Parathyroid adenoma (tissue), 2 donors: ENCODE data around the gene PHF21B.

ENCODE experiments used
- H2AFZ ChIP-seq: fragments of 300-600 bp; sonication (generic); one replicate; pipeline ENCODE4 v1.7.0; 2017; ENCODE audit warnings: antibody characterized with exemption, mild to moderate bottlenecking
- H3K27ac ChIP-seq: fragments of 300-600 bp; sonication (generic); one replicate; pipeline ENCODE4 v1.7.0; 2017
- H3K27me3 ChIP-seq: fragments of 300-600 bp; sonication (generic); one replicate; pipeline ENCODE4 v1.7.0; 2017; ENCODE audit warnings: low read length; ENCODE audit not compliant: control insufficient read depth, insufficient read depth
- H3K36me3 ChIP-seq: fragments of 300-600 bp; sonication (generic); one replicate; pipeline ENCODE4 v1.7.0; 2017; ENCODE audit warnings: low read length; ENCODE audit not compliant: control insufficient read depth, insufficient read depth
- H3K4me1 ChIP-seq: fragments of 300-600 bp; sonication (generic); one replicate; pipeline ENCODE4 v1.7.0; 2017; ENCODE audit warnings: control low read depth
- H3K4me2 ChIP-seq: fragments of 300-600 bp; sonication (generic); one replicate; pipeline ENCODE4 v1.7.0; 2017; ENCODE audit warnings: low read length
- H3K4me3 ChIP-seq: fragments of 300-600 bp; sonication (generic); one replicate; pipeline ENCODE4 v1.7.0; 2017; ENCODE audit warnings: low read depth, low read length
- H3K79me2 ChIP-seq: fragments of 300-600 bp; sonication (generic); one replicate; pipeline ENCODE4 v1.7.0; 2017; ENCODE audit warnings: control low read depth
- H3K9ac ChIP-seq: fragments of 300-600 bp; sonication (generic); one replicate; pipeline ENCODE4 v1.7.0; 2017; ENCODE audit warnings: mild to moderate bottlenecking
- H3K9me3 ChIP-seq: fragments of 300-600 bp; sonication (generic); one replicate; pipeline ENCODE4 v1.7.0; 2017; ENCODE audit warnings: low read length; ENCODE audit not compliant: control insufficient read depth
- TF ChIP-seq, protein P1 (sequence below): fragments of 300-600 bp; sonication (generic); IDR thresholded peaks from one replicate; pipeline ENCODE4 v1.7.0; 2017; ENCODE audit warnings: antibody characterized with exemption, mild to moderate bottlenecking
- donor health status: primary hyperparathyroidism.

Gene PHF21B

GRCh38 chr22:44928136-44928463, 81.7 kb downstream of the PHF21B start:
- Histone ChIP-seq H3K4me1 (no peaks in the 10 kb centered on the region), H2AFZ (no peak overlapping the region), H3K4me3 (no peak overlapping the region), H3K9me3 (no peaks in the 10 kb centered on the region), H3K4me2 (no peak overlapping the region), H3K79me2 (no peaks in the 10 kb centered on the region), H3K36me3 (no peaks in the 10 kb centered on the region), H3K27ac (no peak overlapping the region), H3K27me3 (no peaks in the 10 kb centered on the region), H3K9ac (no peak overlapping the region)
- TF ChIP-seq, protein P1, sequence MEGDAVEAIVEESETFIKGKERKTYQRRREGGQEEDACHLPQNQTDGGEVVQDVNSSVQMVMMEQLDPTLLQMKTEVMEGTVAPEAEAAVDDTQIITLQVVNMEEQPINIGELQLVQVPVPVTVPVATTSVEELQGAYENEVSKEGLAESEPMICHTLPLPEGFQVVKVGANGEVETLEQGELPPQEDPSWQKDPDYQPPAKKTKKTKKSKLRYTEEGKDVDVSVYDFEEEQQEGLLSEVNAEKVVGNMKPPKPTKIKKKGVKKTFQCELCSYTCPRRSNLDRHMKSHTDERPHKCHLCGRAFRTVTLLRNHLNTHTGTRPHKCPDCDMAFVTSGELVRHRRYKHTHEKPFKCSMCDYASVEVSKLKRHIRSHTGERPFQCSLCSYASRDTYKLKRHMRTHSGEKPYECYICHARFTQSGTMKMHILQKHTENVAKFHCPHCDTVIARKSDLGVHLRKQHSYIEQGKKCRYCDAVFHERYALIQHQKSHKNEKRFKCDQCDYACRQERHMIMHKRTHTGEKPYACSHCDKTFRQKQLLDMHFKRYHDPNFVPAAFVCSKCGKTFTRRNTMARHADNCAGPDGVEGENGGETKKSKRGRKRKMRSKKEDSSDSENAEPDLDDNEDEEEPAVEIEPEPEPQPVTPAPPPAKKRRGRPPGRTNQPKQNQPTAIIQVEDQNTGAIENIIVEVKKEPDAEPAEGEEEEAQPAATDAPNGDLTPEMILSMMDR = no peak

GRCh38 chr22:44927463-44928135, 82.2 kb downstream of the PHF21B start:
- no peak overlapping the region for H3K4me2 ChIP-seq
- H3K4me3 ChIP-seq = no peak overlapping the region
- H3K4me1 ChIP-seq = no peaks in the 10 kb centered on the region
- no peak overlapping the region for H3K27ac ChIP-seq
- H3K36me3 ChIP-seq = no peaks in the 10 kb centered on the region
- H3K79me2 ChIP-seq = no peaks in the 10 kb centered on the region
- no peaks in the 10 kb centered on the region for H3K27me3 ChIP-seq
- no peaks in the 10 kb centered on the region for H3K9me3 ChIP-seq
- TF ChIP-seq, protein P1 = no peak
- no peak overlapping the region for H3K9ac ChIP-seq
- no peak overlapping the region for H2AFZ ChIP-seq

GRCh38 chr22:44926491-44927415, 83.1 kb downstream of the PHF21B start:
- Histone ChIP-seq H3K4me1 (no peaks in the 10 kb centered on the region), H2AFZ (no peak overlapping the region), H3K79me2 (no peaks in the 10 kb centered on the region), H3K9me3 (no peaks in the 10 kb centered on the region), H3K36me3 (no peaks in the 10 kb centered on the region), H3K9ac (no peak overlapping the region), H3K4me3 (no peak overlapping the region), H3K27ac (no peak overlapping the region), H3K27me3 (no peaks in the 10 kb centered on the region), H3K4me2 (no peak overlapping the region)
- TF ChIP-seq, protein P1 = no peak

DNA sequence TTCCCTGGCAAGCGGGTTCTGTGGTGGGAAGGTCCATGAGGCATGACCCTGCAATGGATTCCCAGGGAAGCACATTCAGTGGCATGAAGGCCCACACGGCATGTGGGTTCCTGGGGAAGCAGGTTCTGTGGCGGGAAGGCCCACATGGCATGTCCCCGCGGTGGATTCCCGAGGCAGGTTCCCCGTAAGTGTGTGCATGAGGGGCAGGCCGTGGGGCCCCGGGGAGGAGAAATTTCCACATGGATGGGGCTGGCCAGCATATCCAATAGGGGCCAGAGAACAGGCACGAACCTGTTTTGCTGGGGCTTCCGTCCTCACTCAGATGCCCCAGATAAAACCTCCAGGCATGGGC, 83.7 kb downstream of the PHF21B start:
- H3K4me1 ChIP-seq = no peaks in the 10 kb centered on the region
- H3K4me2 ChIP-seq = no peak overlapping the region
- H3K79me2 ChIP-seq = no peaks in the 10 kb centered on the region
- H3K27ac ChIP-seq = no peak overlapping the region
- H3K36me3 ChIP-seq = no peaks in the 10 kb centered on the region
- TF ChIP-seq, protein P1 = no peak
- no peaks in the 10 kb centered on the region for H3K9me3 ChIP-seq
- no peak overlapping the region for H3K4me3 ChIP-seq
- H3K27me3 ChIP-seq = no peaks in the 10 kb centered on the region
- H3K9ac ChIP-seq = no peak overlapping the region
- no peak overlapping the region for H2AFZ ChIP-seq
